Measurements from ENCODE around the gene ZNF423.
"Not testable (repeated sequence)": the region's sequence is repeated elsewhere in the genome, so short reads cannot be mapped to it uniquely, and the experiment has no call there.

Gene ZNF423

GRCh38 chr16:49855822-49856671, at the start of gene ZNF423:
Gene ZNF423 (minus strand): TSS chr16:49856112. CDS start chr16:49855774, 338 bp downstream.
- FAIRE-seq, result no peak

- FAIRE-seq, result no peak
Measured at GRCh38 chr16:49904348-49905062, 48.6 kb upstream of the ZNF423 start.

- no peak for FAIRE-seq
Measured at GRCh38 chr16:49902908-49903307, 47.0 kb upstream of the ZNF423 start.

DNA sequence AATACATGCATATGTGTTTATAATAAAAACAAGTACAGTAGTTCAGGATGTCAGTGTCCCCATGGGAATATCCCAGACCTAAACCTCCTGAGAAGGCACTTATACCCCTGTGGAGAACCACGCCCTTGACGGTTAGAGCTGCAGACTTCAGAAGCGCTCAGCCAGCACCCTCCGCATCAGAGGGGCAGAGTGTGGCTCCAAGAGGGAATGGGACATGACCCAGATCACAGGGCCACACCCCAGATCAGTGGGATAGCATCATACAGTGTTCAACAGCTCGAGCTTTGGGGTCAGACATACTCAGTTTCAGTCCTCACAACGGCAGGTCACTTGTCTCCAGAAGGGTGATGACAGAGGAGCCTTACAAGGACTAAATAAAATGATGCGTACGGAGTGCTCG, 45.8 kb upstream of the ZNF423 start:
- no peak for FAIRE-seq

- FAIRE-seq, result no peak
Measured at GRCh38 chr16:49900875-49901274, 45.0 kb upstream of the ZNF423 start.

GRCh38 chr16:49899991-49900695, 44.2 kb upstream of the ZNF423 start:
- FAIRE-seq, result no peak

- no peak for FAIRE-seq
Measured at GRCh38 chr16:49896447-49896964, 40.6 kb upstream of the ZNF423 start.

GRCh38 chr16:49890876-49891275, 35.0 kb upstream of the ZNF423 start:
- FAIRE-seq, result no peak

DNA sequence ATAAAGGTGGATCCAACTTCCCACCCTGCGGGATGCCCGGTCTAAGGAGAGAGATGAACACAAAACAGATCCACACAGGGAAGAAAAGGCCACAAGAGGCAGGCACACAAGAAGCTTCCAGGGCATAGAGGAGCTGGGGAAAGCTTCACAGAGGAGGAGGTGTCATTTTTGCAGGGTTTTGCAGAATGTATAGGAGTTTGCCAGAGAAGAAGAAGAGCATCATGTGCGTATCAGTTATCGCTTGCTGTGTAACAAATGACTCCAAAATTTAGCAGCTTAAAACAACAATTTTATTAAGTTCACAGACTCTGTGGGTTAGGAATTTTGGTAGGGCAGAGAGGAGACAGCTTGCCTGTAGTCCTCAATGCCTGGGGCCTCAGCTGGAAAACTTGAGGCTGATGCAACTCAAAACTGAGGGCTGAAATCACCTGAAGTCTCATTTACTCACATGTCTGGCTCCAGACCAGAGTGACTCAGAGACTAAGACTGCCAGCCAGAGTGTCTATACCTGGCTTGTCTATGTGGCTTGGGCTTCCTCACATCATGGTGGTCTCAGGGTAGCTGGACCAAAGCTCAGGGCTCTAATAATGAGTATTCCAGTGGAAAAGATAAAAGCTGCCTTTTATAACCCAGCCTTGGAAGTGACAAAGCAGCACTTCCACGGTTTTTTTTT, 33.9 kb upstream of the ZNF423 start:
- no peak for FAIRE-seq

GRCh38 chr16:49886554-49887094, 30.7 kb upstream of the ZNF423 start:
- FAIRE-seq, result no peak

- no peak for FAIRE-seq
Measured at GRCh38 chr16:49884033-49885015, 28.4 kb upstream of the ZNF423 start.

DNA sequence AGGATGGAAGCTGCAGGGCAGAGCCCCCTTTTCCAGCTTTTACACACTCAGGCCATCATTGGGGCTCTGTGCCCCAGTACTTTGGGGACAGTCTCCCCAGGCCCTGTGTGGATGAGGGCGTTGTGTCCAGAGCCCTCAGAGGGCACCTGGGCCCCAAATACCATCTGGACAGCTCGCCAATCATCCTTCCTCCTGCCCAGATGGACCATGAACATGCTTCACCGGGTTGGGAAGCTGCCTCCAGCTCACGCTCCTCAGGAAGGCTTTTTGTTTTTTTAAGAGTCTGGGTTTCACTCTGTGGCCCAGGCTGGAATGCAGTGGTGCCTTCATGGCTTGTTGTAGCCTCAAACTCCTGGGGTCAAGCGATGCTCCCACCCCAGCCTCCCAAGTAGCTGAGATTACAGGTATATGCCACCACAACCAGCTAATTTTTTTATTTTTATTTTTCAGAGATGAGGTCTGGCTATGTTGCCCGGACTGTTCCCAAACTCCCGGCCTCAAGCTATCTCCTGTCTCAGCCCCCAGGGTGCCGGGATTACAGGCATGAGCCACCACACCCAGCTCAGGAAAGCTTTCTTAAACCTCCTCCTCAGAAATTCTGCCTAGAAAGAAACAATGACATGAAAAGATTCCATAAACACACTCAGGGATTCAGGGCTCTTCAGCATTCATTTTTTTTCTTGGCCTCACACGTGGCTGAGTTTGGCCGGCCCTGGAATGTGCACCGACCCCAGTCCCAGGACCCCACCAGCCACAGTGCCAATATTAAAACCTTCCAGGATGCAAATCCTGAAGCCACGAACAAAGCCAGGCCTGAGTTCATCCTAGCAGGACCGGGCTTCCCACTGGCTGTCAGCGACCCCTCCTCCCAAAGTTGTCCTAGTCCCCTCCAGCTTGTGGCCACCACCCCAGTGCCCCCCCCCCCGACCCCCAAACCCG, 27.4 kb upstream of the ZNF423 start:
- no peak for FAIRE-seq

DNA sequence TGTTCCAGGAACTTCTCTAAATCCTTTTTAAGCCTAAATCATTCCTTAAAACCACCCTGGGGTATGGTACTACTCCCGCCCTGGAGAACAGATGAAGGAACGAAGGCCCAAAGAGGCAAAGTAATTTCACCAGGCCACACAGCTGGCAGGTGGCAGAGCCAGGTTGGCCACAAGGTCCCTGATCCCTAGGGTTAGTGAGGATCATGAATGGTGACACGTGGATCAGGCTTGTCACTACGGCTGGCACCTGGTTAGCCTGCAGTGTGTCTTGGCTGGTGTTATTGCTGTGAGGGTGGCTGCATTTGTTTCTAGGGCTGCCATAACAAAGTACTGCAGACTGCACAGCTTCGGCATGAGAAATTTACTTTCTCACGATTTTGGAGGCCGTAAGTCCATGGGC, 26.0 kb upstream of the ZNF423 start:
- no peak for FAIRE-seq

- FAIRE-seq, result not testable (repeated sequence)
Measured at GRCh38 chr16:49878540-49878939, 22.6 kb upstream of the ZNF423 start.

DNA sequence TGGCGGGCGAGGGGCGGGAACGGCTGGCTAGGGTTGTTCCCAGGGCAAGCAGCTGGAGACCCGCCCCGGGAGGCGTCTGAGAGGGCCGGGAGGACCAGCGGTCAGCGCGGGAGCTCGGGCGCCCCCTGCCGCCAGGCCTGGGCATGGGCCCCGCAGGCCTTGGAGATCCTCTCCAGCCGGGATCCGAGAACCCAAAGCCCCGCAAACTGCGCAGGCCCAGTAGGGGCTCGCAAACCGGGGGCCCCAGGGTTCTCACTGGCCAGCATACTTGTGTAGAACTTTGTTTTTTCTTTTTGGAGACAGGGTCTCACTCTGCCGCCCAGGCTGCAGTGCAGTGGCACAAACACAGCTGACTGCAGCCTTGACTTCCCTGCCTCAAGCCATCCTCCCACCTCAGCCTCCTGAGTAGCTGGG, 20.8 kb upstream of the ZNF423 start:
- no peak for FAIRE-seq

DNA sequence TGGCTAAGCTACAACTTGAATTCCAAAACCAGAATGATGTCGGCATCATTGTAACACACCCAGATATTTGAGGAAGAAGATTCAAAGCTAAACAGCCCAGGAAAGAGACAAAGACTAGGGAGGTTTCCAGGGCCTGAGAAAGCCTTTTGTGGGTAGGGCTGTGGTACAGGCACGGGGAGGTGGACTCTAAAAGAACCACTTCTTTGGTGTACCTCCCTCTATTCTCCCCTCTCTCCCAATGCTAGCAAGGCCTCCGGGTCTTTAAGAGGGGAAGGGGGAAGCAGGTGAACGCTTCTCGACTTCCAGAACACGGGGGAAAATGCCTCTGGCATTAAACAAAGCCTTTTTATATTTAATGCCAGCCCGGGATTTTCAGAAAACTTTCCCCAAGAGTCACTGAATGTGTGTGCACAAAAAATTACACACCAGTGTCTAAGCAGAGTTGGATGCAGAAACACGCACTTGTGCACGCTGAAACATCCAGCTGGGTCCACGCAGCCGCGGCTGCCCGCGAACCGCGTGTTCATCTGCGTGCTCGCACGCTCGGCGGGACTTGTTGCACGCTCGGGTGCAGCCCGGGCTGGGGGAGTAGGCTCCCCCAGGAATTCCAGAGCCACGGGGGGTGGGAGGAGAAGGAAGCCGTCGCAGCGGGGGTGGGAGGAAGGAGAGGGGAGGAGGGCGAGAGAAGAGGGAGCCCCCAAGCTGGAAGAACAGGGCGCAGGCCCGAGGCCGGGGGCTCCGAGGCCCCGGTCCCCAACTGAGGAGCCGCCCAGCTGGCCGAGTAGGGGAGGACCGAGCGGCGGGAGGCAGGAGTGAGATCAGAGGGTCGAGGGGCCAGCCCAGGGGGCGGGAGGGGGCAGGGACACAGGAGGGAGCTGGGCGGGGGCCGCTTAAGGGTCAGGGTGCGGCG, 20.1 kb upstream of the ZNF423 start:
- FAIRE-seq, result no peak

DNA sequence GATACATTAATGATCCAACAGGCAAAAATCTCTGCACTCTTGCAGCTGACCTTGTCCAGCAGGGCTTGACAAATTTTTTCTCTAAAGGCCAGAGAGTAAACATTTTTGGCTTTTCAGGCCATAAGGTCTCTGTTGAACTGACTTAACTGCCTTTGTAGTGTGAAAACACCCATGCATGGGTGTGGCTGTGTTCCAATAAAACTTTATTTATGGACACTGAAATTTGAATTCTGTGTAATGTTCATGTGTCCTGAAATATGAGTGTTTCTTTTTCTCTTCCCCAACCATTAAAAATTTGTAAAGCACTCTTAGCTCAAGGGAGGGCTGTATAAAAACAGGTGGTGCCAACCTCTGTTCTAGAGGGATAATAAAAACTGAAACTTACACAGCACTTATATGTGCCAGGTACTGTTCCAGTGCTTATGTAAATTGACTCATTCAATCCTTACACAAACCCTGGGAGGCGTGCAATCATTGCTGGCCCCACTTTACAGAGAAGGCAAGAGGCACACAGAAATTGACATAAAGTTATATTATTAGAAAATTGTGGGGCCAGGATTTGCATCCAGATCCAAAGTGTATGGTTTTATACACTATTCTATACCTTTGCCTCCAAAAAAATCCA, 18.8 kb upstream of the ZNF423 start:
- no peak for FAIRE-seq

DNA sequence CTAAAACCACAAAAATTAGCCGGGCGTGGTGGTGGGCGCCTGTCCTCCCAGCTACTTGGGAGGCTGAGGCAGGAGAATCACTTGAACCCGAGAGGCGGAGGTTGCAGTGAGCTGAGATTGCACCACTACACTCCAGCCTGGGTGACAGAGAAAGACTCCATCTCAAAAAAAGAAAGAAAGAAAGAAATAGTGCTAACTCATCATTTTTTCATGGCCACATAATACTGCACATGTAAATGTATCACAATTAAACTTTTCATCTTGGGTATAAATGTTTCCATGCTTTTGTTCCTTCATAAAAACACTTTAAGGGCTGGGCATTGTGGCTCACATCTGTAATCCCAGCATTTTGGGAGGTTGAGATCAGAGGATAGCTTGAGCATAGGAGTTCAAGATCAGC, 15.9 kb upstream of the ZNF423 start:
- not testable (repeated sequence) for FAIRE-seq
